CD4-positive, alpha-beta T cell treated with Interleukin-15 for 1 hour (primary cell): Measurements from ENCODE around the gene PHAF1.

Source experiments
- DNase-seq: peaks from one replicate; pipeline ENCODE4 v3.0.0-alpha.2; 2020

The PHAF1 gene

DNA sequence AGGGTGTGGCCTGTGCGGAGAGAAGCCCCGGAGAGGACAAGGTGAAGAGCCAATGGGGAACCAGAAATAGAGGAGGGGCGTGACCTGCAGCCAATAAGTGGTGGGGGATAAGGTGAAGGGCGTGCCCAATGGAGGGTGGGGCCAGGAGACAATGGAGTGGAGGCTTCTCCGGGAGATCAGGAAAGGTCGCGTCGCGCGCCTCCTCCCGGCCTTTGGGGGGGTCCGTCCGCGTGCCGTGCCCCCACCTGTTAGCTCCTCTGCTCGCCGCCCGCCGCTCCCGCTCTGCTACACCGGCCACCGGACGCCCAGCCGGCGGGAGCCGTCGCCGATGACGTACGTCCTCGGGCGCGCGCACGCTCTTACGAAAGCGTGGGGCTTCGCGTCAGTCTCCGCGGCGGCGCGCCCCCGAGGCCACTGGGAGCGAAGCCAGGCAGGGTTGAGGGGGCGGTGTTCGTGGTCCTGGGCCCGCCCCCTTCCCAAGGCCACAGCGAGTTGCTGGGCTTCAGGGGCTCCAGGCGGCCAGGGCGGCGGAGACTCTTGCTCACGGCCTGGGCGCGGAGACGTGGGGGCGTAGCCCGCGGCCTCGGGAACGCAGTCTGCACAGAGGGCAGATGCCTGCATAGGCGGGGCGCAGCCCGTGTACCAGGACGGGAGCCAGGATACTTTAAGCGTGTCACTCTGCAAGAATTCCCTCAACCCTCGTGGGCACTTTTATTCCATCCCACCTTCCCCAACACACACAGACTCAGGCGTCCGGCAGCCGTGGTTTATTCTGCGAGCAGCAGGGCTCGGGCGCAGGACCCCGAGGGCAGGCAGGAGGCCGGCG is 74.1 kb downstream of the PHAF1 start, which contains the start of gene MATCAP1:
Gene MATCAP1, minus strand, starts transcription at position 337 of the 826 bp plus-strand sequence. CDS start 3,353 bp downstream, outside the sequence.
- peak; percentile 97 for DNase-seq

DNA sequence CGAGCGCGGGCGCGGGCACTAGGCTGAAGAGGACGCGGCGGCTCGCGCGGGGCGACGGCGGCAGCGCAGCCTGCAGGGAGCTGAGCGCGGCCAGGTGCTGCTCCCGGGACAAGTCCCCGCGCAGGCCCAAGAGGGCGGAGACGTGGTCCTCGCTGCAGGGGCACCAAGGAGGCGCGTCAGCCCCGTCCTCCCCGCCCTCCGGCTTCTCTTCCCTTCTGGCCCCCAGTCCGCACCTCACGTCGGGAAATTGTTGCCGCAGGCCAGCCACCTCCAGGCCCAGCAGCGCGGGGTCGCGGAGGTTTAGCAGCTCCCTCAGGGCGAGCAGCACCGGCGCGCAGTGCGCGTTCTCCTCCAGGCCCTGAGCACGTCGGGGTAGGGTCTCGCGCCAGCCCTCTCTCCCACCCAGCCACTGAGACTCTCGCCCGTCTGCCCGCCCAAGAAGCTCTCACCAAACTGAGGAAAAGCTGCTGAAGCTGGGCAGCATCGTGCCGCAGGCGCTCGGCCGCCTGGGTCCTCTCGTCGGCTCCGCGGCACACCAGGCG is 74.8 kb downstream of the PHAF1 start:
- no peak for DNase-seq

DNA sequence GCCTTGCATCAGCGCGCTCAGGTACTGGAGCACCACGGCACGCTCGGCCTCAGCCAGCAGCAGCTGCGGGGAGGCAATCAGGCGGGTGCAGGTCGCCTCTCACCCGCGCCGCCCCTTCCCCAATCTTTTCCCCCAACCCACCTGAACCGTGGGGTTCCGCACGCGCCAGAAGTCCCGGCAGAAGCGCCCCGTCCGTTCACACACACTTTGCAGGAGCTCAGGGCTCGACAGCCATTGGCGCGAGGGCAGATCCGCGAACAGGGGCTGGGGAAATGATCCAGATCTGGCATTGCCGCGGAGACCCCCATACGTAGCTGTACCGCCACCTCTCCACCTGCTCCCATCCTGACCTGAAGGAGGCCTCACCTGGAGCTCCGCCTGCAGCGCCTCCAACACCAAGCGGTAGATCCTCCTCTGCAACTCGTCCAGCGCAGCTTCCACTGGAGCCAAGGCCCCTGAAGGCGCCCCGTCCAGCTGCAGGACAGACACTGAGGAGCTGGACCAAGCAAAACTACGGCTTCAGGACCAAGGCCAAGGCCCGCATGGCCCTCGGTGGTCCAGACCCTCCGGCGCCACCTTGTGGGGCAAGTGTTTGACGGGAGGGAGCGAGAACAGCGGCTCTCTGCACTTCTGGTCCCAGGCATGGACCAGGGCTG is 75.4 kb downstream of the PHAF1 start:
- peak; percentile 82 for DNase-seq

DNA sequence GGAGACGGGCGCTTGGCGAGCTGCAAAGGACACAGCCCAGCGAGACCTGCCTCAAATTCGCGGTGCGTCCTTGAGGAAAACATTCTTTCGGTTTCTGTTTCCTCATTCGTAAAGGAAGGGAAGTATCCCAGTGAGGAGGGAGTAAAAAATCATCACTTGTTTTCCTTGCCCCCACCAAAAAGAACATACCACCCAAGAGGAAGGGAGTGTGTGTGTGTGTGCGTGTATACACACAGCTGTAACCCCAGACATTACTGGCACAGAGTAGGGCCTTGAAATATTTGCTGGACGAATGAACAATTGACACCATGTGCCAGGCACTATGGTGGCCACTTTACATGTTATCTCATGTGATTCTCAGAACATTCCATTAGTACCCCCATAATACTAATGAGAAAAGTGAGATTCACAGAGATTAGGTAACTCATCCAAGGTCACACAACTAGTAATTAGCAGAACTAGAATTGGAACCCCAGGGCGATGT is 76.0 kb downstream of the PHAF1 start:
- no peak for DNase-seq

- DNase-seq = no peak
These were observed 76.8 kb downstream of the PHAF1 start for GRCh38 chr16:67186550-67186950.

DNA sequence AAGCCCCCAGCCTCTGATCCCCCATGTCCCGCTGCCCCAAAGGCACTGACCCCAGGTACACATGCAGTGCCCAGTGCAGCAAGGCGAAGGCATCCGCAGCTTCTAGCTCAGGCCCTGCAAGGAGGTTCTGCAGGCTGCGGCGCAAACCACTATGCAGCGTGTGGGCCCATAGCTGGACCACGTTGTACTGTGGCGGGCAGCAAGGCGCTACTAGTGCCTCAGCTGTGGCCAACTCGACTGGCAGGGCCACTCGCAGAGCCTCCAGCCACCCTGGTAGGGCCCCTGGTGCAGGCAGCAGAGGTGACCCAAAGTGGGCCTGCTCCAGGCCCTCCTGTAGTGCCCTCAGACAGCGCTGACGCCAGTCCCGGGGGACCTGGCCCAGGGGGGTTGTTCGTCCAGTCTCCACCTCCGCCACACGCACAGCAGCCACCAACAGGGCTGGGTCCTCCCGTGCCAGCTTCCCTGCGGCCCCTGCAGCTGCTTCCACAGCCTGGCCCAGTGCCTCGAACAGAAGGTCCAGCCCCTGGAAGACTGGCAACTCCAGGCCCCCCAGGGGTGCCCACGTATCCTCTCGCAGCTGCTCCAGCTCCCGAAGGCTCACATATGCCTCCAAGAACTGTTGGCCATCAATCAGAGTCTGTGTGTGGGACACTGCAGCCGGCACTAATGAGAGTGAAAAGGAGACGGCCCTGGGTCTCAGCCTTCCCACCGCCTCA is 77.6 kb downstream of the PHAF1 start:
- no peak for DNase-seq

- no peak for DNase-seq
These were observed 78.6 kb downstream of the PHAF1 start for GRCh38 chr16:67188323-67188722.

- DNase-seq = no peak
These were observed 79.1 kb downstream of the PHAF1 start for GRCh38 chr16:67188798-67189197.

GRCh38 chr16:67190041-67190440 is 80.3 kb downstream of the PHAF1 start, which contains the start of gene EXOC3L1:
EXOC3L1 (minus strand) TSS chr16:67190136; CDS start chr16:67189676, 460 bp downstream.
- no peak for DNase-seq

GRCh38 chr16:67190448-67191399 is 81.0 kb downstream of the PHAF1 start:
- DNase-seq = no peak

- no peak for DNase-seq
These were observed 81.8 kb downstream of the PHAF1 start for GRCh38 chr16:67191411-67191994.

GRCh38 chr16:67191995-67192681 is 82.4 kb downstream of the PHAF1 start, which contains the start of gene E2F4:
E2F4 (plus strand) TSS chr16:67192155; CDS start chr16:67192228, 73 bp downstream.
- peak; percentile 86 for DNase-seq

DNA sequence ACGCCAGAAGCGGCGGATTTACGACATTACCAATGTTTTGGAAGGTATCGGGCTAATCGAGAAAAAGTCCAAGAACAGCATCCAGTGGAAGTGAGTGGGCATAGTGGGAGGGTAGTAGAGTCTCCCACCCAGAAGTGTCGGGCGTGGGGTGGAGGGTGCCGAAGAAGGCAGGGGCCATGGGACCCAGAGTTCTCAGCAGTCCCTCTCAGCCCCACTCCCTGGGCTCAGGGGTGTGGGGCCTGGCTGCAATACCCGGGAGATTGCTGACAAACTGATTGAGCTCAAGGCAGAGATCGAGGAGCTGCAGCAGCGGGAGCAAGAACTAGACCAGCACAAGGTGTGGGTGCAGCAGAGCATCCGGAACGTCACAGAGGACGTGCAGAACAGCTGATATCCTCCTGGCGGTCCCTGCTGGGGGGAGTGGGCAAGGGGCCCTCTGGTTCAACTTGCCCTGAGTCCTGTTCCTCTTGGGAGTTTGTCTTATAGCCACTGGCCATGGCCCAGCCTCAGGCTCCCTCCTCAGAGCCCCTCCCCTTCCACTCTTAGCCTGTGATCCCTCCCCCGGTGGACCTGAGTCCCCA is 83.1 kb downstream of the PHAF1 start:
- no peak for DNase-seq

- DNase-seq = no peak
These were observed 83.8 kb downstream of the PHAF1 start for GRCh38 chr16:67193536-67193935.

DNA sequence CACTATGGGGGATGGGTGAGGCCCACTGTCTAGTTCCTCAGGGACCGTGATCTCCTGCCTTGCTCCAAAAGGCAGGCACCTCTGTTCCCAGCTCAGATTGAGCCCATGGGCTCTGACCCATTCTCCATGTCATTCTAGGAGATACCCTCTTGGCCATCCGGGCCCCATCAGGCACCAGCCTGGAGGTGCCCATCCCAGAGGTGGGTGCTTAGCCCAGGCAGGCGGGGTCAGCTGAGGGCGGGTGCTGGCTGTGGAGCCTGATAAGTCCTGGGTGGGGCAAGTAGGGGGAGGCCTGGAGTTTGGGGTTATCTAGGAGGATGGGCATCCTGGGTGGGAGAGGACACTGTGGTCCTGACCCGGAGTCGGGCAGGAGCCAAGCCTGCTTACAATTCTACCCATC is 84.5 kb downstream of the PHAF1 start:
- DNase-seq = no peak

- no peak for DNase-seq
These were observed 85.9 kb downstream of the PHAF1 start for GRCh38 chr16:67195676-67196075.

DNA sequence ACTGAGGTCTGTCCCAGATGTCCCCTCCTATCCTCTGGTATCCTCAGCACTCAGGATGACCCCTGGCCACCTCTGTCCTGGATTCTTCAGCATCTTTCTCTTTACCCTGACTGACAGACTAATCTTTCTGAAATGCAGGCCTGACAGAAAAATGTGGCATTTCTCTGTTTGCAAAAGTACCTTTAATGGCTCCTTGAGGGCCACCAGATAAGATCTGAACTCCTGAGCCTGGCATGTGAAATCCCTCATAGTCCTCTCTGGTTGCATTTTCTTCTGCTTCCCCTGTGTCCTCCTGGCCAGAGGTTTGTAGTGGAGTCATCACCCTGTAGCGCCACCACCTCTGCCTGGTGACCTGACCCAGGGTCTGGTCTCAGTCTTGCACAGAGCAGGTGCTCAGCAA is 87.1 kb downstream of the PHAF1 start:
- DNase-seq = no peak

- DNase-seq = no peak
These were observed 88.0 kb downstream of the PHAF1 start for GRCh38 chr16:67197704-67198103.
